Effector memory CD8-positive, alpha-beta T cell (primary cell): Measurements from ENCODE around the gene PLIN5.
"Not testable (repeated sequence)": the region's sequence is repeated elsewhere in the genome, so short reads cannot be mapped to it uniquely, and the experiment has no call there.

ENCODE experiments used
- ATAC-seq: fragments of 150-1000 bp; cut with Tn5 transposase; replicated peaks from 2 replicates; pipeline ENCODE4 v1.10.0; 2021; ENCODE audit warnings: mild to moderate bottlenecking, moderate library complexity
- DNase-seq, 3 experiments: peaks; one replicate each; pipeline ENCODE4 v3.0.0; 2021
- H3K27ac Mint-ChIP-seq, 2 donors: one replicate each; pipeline ENCODE4 v1.8.0; 2022; ENCODE audit warnings: mild to moderate bottlenecking in 2 of 2, mixed read lengths in 2 of 2, moderate library complexity in 2 of 2
- H3K27me3 Mint-ChIP-seq, 2 donors: one replicate each; pipeline ENCODE4 v1.8.0; 2022; ENCODE audit warnings: mixed read lengths in 2 of 2
- H3K36me3 Mint-ChIP-seq: one replicate; pipeline ENCODE4 v1.8.0; 2022; ENCODE audit warnings: mild to moderate bottlenecking, moderate library complexity, mixed read lengths; ENCODE audit not compliant: insufficient read depth
- H3K4me1 Mint-ChIP-seq, 2 donors: one replicate each; pipeline ENCODE4 v1.8.0; 2022; ENCODE audit warnings: low read depth in 2 of 2, mixed read lengths in 2 of 2
- H3K4me3 Mint-ChIP-seq, 2 donors: one replicate each; pipeline ENCODE4 v1.8.0; 2022; ENCODE audit warnings: mild to moderate bottlenecking in 2 of 2, mixed read lengths in 2 of 2, moderate library complexity in 2 of 2
- H3K9me3 Mint-ChIP-seq, 2 donors: one replicate each; pipeline ENCODE4 v1.8.0; 2022; ENCODE audit warnings: mixed read lengths in 2 of 2

Gene PLIN5

DNA sequence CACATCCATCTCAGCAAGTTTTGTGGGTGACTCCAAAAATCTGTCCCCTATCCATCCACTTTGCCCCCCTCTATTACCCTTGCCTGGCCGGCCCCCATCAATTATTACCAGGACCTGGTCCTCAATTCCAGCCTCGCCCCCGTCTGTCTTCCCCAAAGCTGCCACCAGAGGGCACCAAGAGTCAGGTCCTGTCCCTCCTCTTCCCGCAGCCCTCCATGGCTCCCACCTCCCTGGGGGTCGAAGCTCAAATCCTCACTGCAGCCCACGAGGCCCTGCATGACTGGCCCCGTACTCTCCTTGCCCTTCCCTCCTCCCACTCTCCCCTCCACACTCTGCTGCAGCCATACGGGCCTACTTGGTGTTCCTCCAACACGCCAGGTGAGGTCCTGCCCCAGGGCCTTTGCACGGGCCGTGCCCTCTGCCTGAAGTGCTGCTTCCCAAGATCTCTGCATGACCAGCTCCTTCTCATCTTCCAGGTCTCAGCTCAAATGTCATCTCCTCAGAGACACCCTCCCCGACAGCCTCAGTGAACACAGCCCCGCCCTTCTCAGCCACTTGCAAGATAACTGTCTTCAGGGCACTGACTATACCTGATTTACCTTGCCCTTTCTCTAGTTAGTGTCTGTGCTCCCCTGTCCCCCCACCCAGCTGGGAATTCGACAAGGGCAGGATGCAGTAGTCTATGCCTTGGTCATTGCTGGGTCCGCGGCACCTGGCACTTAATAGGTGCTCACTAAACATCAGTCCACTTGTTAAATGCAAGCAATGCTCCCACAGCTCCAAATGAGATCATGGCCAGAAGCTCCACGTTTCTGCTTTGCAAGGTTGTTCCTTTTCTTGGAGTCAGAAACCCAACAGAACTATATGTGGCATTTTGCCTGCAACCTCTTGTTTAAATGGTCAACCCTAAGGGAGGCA, 41.3 kb upstream of the PLIN5 start:
- no peak overlapping the region for H3K4me3 Mint-ChIP-seq
- H3K27ac Mint-ChIP-seq: no peak overlapping the region
- no peaks in the 10 kb centered on the region for H3K36me3 Mint-ChIP-seq
- ATAC-seq (no peak), DNase-seq (peak; percentile 60 to 72 (median 62))
- peaks cover 0 to 2% of the 10 kb centered on the region in 2 donors for H3K4me1 Mint-ChIP-seq
- H3K27me3 Mint-ChIP-seq: peaks cover 46 to 64% of the 10 kb centered on the region in 2 donors
- H3K9me3 Mint-ChIP-seq: no peaks in the 10 kb centered on the region

DNA sequence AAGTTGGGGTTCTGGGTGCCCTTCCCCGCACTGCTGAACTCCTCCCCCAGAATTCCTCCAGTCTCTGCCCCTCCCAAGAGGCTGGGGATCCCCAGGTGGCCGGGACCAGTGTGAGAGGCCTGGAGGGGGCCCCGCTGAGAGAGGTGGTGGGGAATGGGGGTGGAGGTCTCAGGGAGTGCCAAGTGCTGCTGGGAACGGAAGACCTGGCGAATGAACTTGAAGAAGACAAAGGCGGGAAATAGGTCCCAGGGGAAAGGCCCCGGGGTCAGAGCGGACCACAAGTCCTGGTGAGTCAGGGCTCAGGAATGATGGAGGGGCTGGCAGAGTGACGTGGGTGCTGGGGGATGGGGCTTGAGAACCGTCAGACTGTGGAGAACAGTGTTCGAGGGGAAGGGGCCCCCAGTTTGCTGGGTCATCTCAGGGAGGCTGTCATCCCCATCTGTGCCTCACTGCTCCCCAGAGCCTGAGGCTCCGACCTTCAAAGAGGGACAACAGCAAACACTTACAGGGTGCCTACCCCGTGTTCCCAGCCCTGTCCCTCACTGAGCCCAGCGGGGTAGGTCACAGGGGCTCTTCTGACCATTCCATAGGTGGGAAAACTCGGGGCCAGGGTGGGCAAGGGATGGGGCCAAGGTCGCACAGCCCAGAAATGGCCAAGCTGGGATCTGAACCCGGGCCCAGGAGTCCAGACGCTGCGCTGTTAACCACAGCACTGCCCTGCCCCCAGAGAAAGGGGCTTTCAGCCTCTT, 40.4 kb upstream of the PLIN5 start:
- no peak for DNase-seq
- H3K4me3 Mint-ChIP-seq: no peak overlapping the region

DNA sequence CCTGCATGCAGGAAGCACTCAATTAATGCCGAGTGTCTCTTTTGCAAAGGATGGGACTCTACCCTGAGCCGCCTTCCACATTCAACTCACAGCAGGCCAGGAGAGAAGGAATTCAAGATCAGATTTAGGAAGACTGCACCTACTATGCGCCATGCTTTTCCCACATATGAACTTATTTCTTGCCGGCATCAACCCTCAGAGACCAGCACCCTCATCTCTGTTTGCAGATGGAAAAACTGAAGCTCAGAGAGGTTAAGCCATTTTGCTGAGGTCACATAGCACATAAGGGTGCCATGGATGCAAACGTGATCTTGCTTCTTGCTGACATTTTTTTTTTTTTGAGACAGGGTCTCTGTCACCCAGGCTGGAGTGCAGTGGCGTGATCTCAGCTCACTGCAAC, 38.7 kb upstream of the PLIN5 start:
- Mint-ChIP-seq H3K27me3 (peaks cover 30 to 45% of the 10 kb centered on the region in 2 donors), H3K4me1 (peaks cover 0 to 2% of the 10 kb centered on the region in 2 donors), H3K4me3 (no peak overlapping the region), H3K36me3 (no peaks in the 10 kb centered on the region), H3K27ac (no peak overlapping the region), H3K9me3 (no peaks in the 10 kb centered on the region)
- no peak for DNase-seq
- no peak for ATAC-seq

More for the DNA sequence above, 40.4 kb upstream of the PLIN5 start:
- H3K36me3 Mint-ChIP-seq: no peaks in the 10 kb centered on the region
- H3K4me1 Mint-ChIP-seq: peaks cover 0 to 2% of the 10 kb centered on the region in 2 donors
- peaks cover 46 to 63% of the 10 kb centered on the region in 2 donors for H3K27me3 Mint-ChIP-seq
- no peak for ATAC-seq
- H3K27ac Mint-ChIP-seq: no peak overlapping the region
- H3K9me3 Mint-ChIP-seq: no peaks in the 10 kb centered on the region

DNA sequence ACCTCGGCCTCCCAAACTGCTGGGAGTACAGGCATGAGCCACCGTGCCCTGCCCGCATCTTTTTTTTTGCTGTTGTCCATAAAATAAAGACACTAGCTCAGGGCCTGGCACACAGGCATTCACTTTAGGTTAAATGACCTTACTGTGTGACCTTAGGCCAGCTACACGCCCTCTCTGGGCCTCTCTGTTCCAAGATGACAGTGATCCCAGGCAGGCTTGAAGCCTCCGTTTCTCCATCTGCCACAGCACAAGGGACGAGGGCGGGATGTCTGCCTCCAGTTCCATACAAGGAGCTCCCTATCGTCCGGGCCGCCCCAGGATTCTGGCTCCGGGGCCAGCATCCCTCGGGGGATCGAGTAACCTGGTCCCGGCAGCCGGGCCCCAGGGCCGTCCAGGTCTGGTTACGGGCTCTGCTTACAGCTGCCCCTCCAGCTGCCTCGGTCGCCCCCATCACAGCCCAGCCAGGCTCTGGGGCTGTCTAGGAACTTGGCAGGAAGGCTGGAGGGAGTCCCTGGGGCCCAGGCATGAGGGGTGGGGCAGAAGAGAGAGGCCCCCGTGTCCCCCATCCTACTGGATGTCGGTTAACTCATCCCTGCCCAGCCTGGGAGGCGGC, 36.4 kb upstream of the PLIN5 start:
- H3K36me3 Mint-ChIP-seq: no peaks in the 10 kb centered on the region
- no peak overlapping the region for H3K4me3 Mint-ChIP-seq
- peaks cover 28 to 42% of the 10 kb centered on the region in 2 donors for H3K27me3 Mint-ChIP-seq
- no peaks in the 10 kb centered on the region for H3K9me3 Mint-ChIP-seq
- H3K4me1 Mint-ChIP-seq: peaks cover 0 to 1% of the 10 kb centered on the region in 2 donors
- no peak overlapping the region for H3K27ac Mint-ChIP-seq
- no peak for ATAC-seq
- DNase-seq: no peak

DNA sequence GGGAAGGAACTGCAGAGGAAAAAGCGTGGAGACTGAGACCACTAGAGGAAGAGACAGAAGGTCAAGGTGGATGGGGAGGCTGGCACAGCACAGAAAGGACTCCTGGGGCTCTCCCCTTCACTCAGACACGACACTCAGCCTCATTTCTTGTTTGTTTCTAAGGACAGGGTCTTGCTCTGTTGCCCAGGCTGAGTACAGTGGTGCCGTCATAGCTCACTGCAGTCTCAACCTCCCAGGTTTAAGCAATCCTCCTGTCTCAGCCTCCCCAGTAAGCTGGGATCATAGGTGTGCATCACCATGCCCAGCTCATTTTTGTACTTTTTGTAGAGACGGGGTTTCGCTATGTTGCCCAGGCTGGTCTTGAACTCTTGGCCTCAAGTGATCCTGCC, 35.9 kb upstream of the PLIN5 start:
- Mint-ChIP-seq H3K36me3 (no peaks in the 10 kb centered on the region), H3K27me3 (peaks cover 23 to 40% of the 10 kb centered on the region in 2 donors), H3K27ac (no peak overlapping the region), H3K4me3 (no peak overlapping the region), H3K4me1 (no peaks in the 10 kb centered on the region), H3K9me3 (no peaks in the 10 kb centered on the region)
- ATAC-seq (no peak), DNase-seq (no peak)

DNA sequence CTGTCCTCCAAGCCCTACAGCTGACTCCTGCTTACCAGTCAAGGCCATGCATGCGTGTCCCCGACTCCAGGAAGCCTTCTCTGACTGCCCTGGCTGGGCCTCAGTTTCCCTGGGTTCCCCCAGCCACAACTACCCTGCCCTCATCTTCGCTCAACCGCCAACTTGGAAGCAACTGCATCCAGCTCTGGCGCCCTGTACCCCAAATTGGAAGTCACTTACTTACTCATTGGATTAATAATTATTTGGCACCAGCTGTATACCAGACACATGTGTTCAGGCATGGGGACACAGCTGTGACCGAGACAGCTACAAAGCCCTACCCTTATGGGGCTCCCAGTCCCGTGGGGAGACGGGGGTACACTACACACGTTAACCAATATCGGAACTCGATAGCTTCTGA, 35.4 kb upstream of the PLIN5 start:
- Mint-ChIP-seq H3K27ac (no peak overlapping the region), H3K9me3 (no peaks in the 10 kb centered on the region), H3K27me3 (peaks cover 18 to 35% of the 10 kb centered on the region in 2 donors), H3K36me3 (no peaks in the 10 kb centered on the region), H3K4me1 (no peaks in the 10 kb centered on the region), H3K4me3 (no peak overlapping the region)
- no peak for ATAC-seq
- no peak for DNase-seq

DNA sequence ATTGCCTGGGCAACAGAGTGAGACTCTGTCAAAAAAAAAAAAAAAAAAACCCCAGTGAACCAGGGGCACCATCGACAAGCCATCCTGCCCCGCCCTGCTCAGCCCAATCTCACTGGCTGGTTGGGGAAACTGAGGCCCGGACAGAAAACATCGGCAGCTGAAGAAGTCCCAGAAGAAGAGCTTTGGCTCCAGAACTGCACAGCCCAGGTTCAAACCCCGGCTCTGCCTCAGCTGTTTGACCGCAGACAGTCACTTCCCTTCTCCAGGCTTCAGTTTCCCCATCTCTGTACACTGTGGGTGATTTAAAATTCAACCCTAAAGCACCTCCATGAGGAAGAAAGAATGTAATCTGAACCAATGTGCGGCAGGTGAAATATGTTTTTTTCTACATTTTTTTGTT, 33.9 kb upstream of the PLIN5 start:
- Mint-ChIP-seq H3K4me1 (no peaks in the 10 kb centered on the region), H3K27me3 (peaks cover 12 to 22% of the 10 kb centered on the region in 2 donors), H3K36me3 (no peaks in the 10 kb centered on the region), H3K4me3 (no peak overlapping the region), H3K9me3 (no peaks in the 10 kb centered on the region), H3K27ac (no peak overlapping the region)
- no peak for DNase-seq
- ATAC-seq: no peak

DNA sequence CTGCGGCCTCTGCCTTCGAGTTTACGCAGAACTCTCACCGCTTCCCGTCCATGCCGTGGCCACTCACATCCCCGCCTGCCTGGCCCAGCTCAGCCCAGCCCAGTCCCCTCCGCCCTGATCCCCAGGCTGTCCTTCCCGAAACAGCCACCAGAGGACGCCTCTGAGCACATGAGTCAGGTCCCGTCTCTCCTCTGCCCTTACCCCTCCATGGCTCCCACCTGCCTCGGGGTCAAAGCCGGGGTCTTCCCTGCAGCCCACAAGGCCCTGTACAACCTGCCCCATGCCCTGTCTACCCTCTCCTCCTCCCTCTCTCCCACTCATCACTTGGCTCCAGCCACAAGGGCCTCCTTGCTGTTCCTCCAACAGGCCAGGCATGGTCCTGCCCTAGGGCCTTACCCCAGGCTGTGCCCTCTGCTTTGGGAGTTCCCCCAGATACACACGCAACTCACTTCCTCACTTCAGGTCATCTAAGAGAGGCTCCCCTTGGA, 32.6 kb upstream of the PLIN5 start:
- DNase-seq (peak; percentile 56 to 62 (median 57)), ATAC-seq (peak; percentile 58)
- Mint-ChIP-seq H3K36me3 (no peaks in the 10 kb centered on the region), H3K27ac (no peak overlapping the region), H3K27me3 (peaks cover 12 to 22% of the 10 kb centered on the region in 2 donors), H3K9me3 (no peaks in the 10 kb centered on the region), H3K4me1 (no peaks in the 10 kb centered on the region), H3K4me3 (no peak overlapping the region)

DNA sequence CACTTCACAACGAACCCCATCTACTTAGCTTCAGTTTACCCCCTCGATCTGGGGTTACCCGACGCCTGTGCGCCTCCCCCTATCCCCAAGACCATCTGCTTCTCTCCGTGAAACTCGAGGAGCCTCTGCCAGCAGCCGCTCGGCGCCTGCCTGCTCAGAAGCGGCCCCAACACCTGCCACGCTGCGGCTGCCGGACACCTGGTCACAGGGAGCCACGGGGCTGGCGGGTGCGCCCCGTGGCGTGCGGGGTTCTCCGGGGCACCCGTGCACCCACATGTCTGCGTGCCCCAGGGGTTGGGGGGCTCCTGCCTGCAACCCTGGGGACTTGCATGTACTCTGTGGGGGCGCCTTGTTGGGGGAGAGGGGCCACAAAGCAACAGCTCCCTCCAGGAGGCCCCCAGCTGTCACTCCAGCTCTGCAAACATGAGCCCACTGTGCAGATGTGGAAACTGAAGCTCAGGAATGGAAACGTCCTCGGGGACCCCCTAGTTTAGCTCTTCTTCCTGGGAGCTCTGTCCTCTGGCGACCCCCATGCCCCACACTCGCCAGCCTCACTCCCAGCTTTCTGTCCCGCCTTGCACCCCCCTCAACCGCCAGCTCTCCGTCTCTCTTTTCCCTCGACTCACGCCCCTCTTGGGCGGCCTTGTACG, 31.5 kb upstream of the PLIN5 start:
- Mint-ChIP-seq H3K27ac (no peak overlapping the region), H3K9me3 (no peaks in the 10 kb centered on the region), H3K4me1 (no peaks in the 10 kb centered on the region), H3K4me3 (no peak overlapping the region), H3K27me3 (peaks cover 12 to 22% of the 10 kb centered on the region in 2 donors), H3K36me3 (no peaks in the 10 kb centered on the region)
- no peak for ATAC-seq
- DNase-seq: no peak

DNA sequence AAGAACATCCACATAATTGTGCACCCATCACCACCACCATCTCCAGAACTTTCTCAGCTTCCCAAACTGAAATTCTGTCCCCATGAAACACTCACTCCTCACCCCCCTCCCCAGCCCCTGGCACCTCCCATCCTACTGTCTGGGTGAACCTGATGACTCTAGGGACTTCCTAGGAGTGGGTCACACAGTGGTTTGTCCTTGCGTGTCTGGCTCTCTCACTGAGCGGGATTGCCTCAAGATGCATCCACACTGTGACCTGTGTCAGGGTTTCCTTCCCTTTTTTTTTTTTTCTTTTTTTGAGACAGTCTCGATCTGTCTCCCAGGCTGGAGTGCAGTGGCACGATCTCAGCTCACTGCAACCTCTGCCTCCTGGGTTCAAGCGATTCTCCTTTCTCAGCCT, 28.5 kb upstream of the PLIN5 start:
- not testable (repeated sequence) for H3K4me3 Mint-ChIP-seq, H3K4me1 Mint-ChIP-seq, DNase-seq, H3K27ac Mint-ChIP-seq, H3K36me3 Mint-ChIP-seq, H3K9me3 Mint-ChIP-seq
- peaks cover 12 to 22% of the 10 kb centered on the region in 2 donors for H3K27me3 Mint-ChIP-seq
- ATAC-seq: peak; percentile 26

DNA sequence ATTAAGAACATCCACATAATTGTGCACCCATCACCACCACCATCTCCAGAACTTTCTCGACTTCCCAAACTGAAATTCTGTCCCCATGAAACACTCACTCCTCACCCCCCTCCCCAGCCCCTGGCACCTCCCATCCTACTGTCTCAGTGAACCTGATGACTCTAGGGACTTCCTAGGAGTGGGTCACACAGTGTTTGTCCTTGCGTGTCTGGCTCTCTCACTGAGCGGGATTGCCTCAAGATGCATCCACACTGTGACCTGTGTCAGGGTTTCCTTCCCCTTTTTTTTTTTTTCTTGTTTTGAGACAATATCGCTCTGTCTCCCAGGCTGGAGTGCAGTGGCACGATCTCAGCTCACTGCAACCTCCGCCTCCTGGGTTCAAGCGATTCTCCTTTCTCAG, 27.1 kb upstream of the PLIN5 start:
- H3K4me1 Mint-ChIP-seq, DNase-seq, H3K27me3 Mint-ChIP-seq, H3K4me3 Mint-ChIP-seq, H3K36me3 Mint-ChIP-seq, H3K27ac Mint-ChIP-seq, H3K9me3 Mint-ChIP-seq: not testable (repeated sequence)
- peak; percentile 22 for ATAC-seq

DNA sequence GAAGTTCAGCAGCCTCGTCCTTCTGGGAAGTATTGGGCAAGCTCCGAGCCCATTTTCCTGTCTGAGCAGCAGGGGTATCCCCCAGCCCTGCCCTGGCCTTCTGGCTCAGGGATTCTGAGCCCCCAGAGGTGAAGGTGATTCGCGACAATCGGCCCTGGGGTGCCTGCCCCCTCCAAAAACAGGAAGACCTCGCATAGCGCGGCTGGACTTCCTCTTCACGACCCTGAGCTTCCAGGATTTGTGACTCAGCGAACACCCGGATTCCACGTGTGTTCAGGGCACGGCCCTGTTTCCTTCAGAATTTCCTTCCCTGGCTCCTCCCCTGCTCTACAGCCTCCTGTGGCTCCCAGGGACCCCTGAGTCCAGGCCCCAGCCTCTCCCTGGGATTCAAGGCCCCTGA, 24.5 kb upstream of the PLIN5 start, which contains the start of gene SEMA6B:
SEMA6B (minus strand) TSS at position 116 of the 400 bp plus-strand sequence. CDS start 1,227 bp downstream, outside the sequence.
- Mint-ChIP-seq H3K4me3 (no peak within 1 kb of the TSS), H3K36me3 (no peaks in the 10 kb centered on the region), H3K27me3 (no peaks in the 10 kb centered on the region), H3K27ac (no peak within 1 kb of the TSS), H3K9me3 (no peaks in the 10 kb centered on the region), H3K4me1 (no peaks in the 10 kb centered on the region)
- ATAC-seq: no peak
- no peak for DNase-seq
